IMR-90 (cell line): ENCODE data around the gene OGDHL. TPM values are rescaled to one million over a fixed set of nuclear protein-coding genes. Genes with fewer than 3 reads are reported as not detected.

Experiments used
- ATAC-seq: fragments of 200-7000 bp; cut with Tn5 transposase; 2 replicates; pipeline ENCODE4 v1.9.1; 2020; ENCODE audit warnings: low read depth, mild to moderate bottlenecking, moderate library complexity
- BruUV-seq: library from RNA; stranded (reverse); fragments of 400-500 nt; replicated peaks from 2 replicates; lab custom pipeline; 2021; lab: Mats Ljungman, UMichigan
- CTCF ChIA-PET: fragments of 300-600 bp; formaldehyde crosslinking; extraction: SDS; loops from one replicate; lab custom pipeline; 2021; ENCODE audit warnings: antibody characterized with exemption; lab: Yijun Ruan, JAX
- POLR2A ChIA-PET: fragments of 300-600 bp; sonication (Branson Sonifier 250); formaldehyde crosslinking; loops from one replicate; lab custom pipeline; 2022; ENCODE audit warnings: antibody characterized with exemption; ENCODE audit not compliant: unreplicated experiment; lab: Charles Lee
- DNase-seq: peaks from one replicate; pipeline ENCODE4 v3.0.0; 2013
- H2AFZ ChIP-seq: replicated peaks from 2 replicates; pipeline ENCODE3; 2013; ENCODE audit warnings: low read length, mild to moderate bottlenecking; ENCODE audit not compliant: poor library complexity
- H2AK5ac ChIP-seq: 2 replicates; pipeline ENCODE4 v1.6.1; 2013; ENCODE audit warnings: low read depth, low read length, inconsistent platforms
- H2AK9ac ChIP-seq: replicated peaks from 2 replicates; pipeline ENCODE3; 2013; ENCODE audit warnings: mild to moderate bottlenecking, low read depth, low read length, moderate library complexity; ENCODE audit not compliant: poor library complexity
- H2BK120ac ChIP-seq: 2 replicates; pipeline ENCODE4 v1.6.1; 2013; ENCODE audit warnings: low read depth, low read length, inconsistent platforms
- H2BK15ac ChIP-seq: 3 replicates; pipeline ENCODE4 v1.6.1; 2013; ENCODE audit warnings: low read depth, low read length, inconsistent platforms
- H2BK20ac ChIP-seq: 2 replicates; pipeline ENCODE4 v1.6.1; 2013; ENCODE audit warnings: low read depth, mild to moderate bottlenecking, inconsistent platforms, low read length, moderate library complexity
- H2BK5ac ChIP-seq: 2 replicates; pipeline ENCODE4 v1.6.1; 2013; ENCODE audit warnings: mild to moderate bottlenecking, low read depth, low read length, inconsistent platforms; ENCODE audit not compliant: poor library complexity, severe bottlenecking
- H3K14ac ChIP-seq: replicated peaks from 2 replicates; pipeline ENCODE4 v1.6.1; 2013; ENCODE audit warnings: low read depth, low read length, inconsistent platforms
- H3K18ac ChIP-seq: 2 replicates; pipeline ENCODE4 v1.6.1; 2013; ENCODE audit warnings: low read depth, low read length, control low read depth
- H3K23ac ChIP-seq: 2 replicates; pipeline ENCODE4 v1.6.1; 2013; ENCODE audit warnings: low read depth, low read length, inconsistent platforms
- H3K27ac ChIP-seq: 2 replicates; pipeline ENCODE4 v1.5.1; 2013; ENCODE audit warnings: mild to moderate bottlenecking, control low read depth, low read length; ENCODE audit not compliant: insufficient read depth
- H3K27me3 ChIP-seq: 2 replicates; pipeline ENCODE4 v1.6.1; 2013; ENCODE audit warnings: low read length; ENCODE audit not compliant: control insufficient read depth, insufficient read depth
- H3K36me3 ChIP-seq: 2 replicates; pipeline ENCODE4 v1.6.1; 2013; ENCODE audit warnings: low read length, mixed read lengths; ENCODE audit not compliant: control insufficient read depth, insufficient read depth
- H3K4ac ChIP-seq: 2 replicates; pipeline ENCODE4 v1.6.1; 2013; ENCODE audit warnings: low read depth, low read length, inconsistent platforms
- H3K4me1 ChIP-seq: 2 replicates; pipeline ENCODE4 v1.6.1; 2013; ENCODE audit warnings: low read length, mixed read lengths; ENCODE audit not compliant: control insufficient read depth, insufficient read depth
- H3K4me2 ChIP-seq: 2 replicates; pipeline ENCODE4 v1.6.1; 2013; ENCODE audit warnings: low read depth, mild to moderate bottlenecking, control low read depth, low read length, moderate library complexity
- H3K4me3 ChIP-seq: 2 replicates; pipeline ENCODE4 v1.5.1; 2013; ENCODE audit warnings: low read depth, mild to moderate bottlenecking, control low read depth, low read length, moderate library complexity; ENCODE audit not compliant: insufficient read depth
- H3K56ac ChIP-seq: 2 replicates; pipeline ENCODE4 v1.6.1; 2013; ENCODE audit warnings: low read length, inconsistent platforms; ENCODE audit not compliant: insufficient read depth; ENCODE audit errors: extremely low read depth
- H3K79me1 ChIP-seq, 2 experiments: 2 replicates each; pipeline ENCODE4 v1.6.1; 2013; ENCODE audit warnings: low read length in 2 of 2, inconsistent platforms in 1 of 2, low read depth in 1 of 2
- H3K9ac ChIP-seq: 2 replicates; pipeline ENCODE4 v1.6.1; 2013; ENCODE audit warnings: low read depth, low read length, control low read depth
- H3K9me1 ChIP-seq: 2 replicates; pipeline ENCODE4 v1.6.1; 2013; ENCODE audit warnings: low read length, inconsistent platforms; ENCODE audit not compliant: insufficient read depth
- H3K9me3 ChIP-seq: 2 replicates; pipeline ENCODE4 v1.6.1; 2013; ENCODE audit warnings: low read length; ENCODE audit not compliant: control insufficient read depth, insufficient read depth
- H4K20me1 ChIP-seq: 2 replicates; pipeline ENCODE4 v1.6.1; 2013; ENCODE audit warnings: low read length, inconsistent platforms; ENCODE audit not compliant: insufficient read depth
- H4K5ac ChIP-seq: 2 replicates; pipeline ENCODE4 v1.6.1; 2013; ENCODE audit warnings: mild to moderate bottlenecking, low read depth, low read length, control low read depth
- H4K8ac ChIP-seq, 2 experiments: 2 replicates each; pipeline ENCODE4 v1.6.1; 2013; ENCODE audit warnings: low read depth in 2 of 2, low read length in 2 of 2, control low read depth in 1 of 2, inconsistent platforms in 1 of 2
- H4K91ac ChIP-seq: 2 replicates; pipeline ENCODE4 v1.6.1; 2013; ENCODE audit warnings: low read depth, low read length, inconsistent platforms; ENCODE audit not compliant: insufficient read depth
- BHLHE40 ChIP-seq: fragments of 150-350 bp; IDR thresholded peaks from 2 replicates; pipeline ENCODE4 v1.6.1; 2016; ENCODE audit warnings: mild to moderate bottlenecking, low read depth, low read length
- CEBPB ChIP-seq: IDR thresholded peaks from 2 replicates; pipeline ENCODE4 v1.6.1; 2012; ENCODE audit warnings: low read depth, low read length, improper control_type of control experiment
- CHD1 ChIP-seq: IDR thresholded peaks from 2 replicates; pipeline ENCODE4 v1.6.1; 2012; ENCODE audit warnings: low read depth, low read length, improper control_type of control experiment
- FOS ChIP-seq: fragments of 150-350 bp; IDR thresholded peaks from 2 replicates; pipeline ENCODE4 v1.6.1; 2016; ENCODE audit warnings: low read depth, low read length
- MAFK ChIP-seq: IDR thresholded peaks from 2 replicates; pipeline ENCODE4 v1.6.1; 2012; ENCODE audit warnings: low read depth, low read length, improper control_type of control experiment
- MAZ ChIP-seq: IDR thresholded peaks from 2 replicates; pipeline ENCODE4 v1.6.1; 2012; ENCODE audit warnings: low read depth, mild to moderate bottlenecking, low read length, improper control_type of control experiment, moderate library complexity, borderline replicate concordance
- MXI1 ChIP-seq: IDR thresholded peaks from 2 replicates; pipeline ENCODE4 v1.6.1; 2012; ENCODE audit warnings: low read depth, mild to moderate bottlenecking, low read length, moderate library complexity, borderline replicate concordance
- NFE2L2 ChIP-seq: fragments of 150-350 bp; IDR thresholded peaks from 2 replicates; pipeline ENCODE4 v1.6.1; 2016; ENCODE audit warnings: low read depth, mild to moderate bottlenecking, low read length
- POLR2A ChIP-seq: IDR thresholded peaks from 2 replicates; pipeline ENCODE4 v1.6.1; 2012; ENCODE audit warnings: mild to moderate bottlenecking, low read depth, low read length
- RAD21 ChIP-seq: IDR thresholded peaks from 2 replicates; pipeline ENCODE4 v1.6.1; 2012; ENCODE audit warnings: low read length, improper control_type of control experiment
- RCOR1 ChIP-seq: IDR thresholded peaks from 2 replicates; pipeline ENCODE4 v1.6.1; 2012; ENCODE audit warnings: mild to moderate bottlenecking, low read length, improper control_type of control experiment; ENCODE audit not compliant: insufficient replicate concordance
- RFX5 ChIP-seq: IDR thresholded peaks from 2 replicates; pipeline ENCODE4 v1.8.0; 2012; ENCODE audit warnings: low read depth, mild to moderate bottlenecking, low read length, moderate library complexity
- SMC3 ChIP-seq: fragments of 150-350 bp; IDR thresholded peaks from 2 replicates; pipeline ENCODE4 v1.6.1; 2016; ENCODE audit warnings: low read depth, mild to moderate bottlenecking, antibody characterized with exemption, low read length, moderate library complexity
- dilution Hi-C: fragments of 300-500 bp; cut with HindIII; formaldehyde crosslinking; loops from one replicate; pipeline ENCODE4 v1.14.3; 2018; ENCODE audit warnings: low sequenced_read_pairs; ENCODE audit not compliant: unreplicated experiment
- in situ Hi-C: fragments of 300-500 bp; cut with MboI; formaldehyde crosslinking; loops from 3 replicates; pipeline ENCODE4 v1.14.3; 2019; ENCODE audit warnings: low sequenced_read_pairs, inconsistent platforms, mixed read lengths
- intact Hi-C: fragments of 100-400 bp; cut with micrococcal nuclease; formaldehyde crosslinking; loops from 2 replicates; pipeline ENCODE4 v1.10.0; 2022
- polyA plus RNA-seq, 3 experiments: library from polyadenylated mRNA; depleted of rRNA; stranded (reverse); fragments of >200 nt; gene quantifications; 2 replicates each; pipeline ENCODE4 v1.2.3, GENCODE V29; 2012; ENCODE audit warnings: low replicate concordance in 1 of 3
- total RNA-seq: library from RNA; depleted of rRNA; stranded (reverse); fragments of >200 nt; gene quantifications from 2 replicates; pipeline ENCODE4 v1.2.3, GENCODE V29; 2012
- TF ChIP-seq, protein P1 (sequence below): fragments of 150-350 bp; IDR thresholded peaks from 2 replicates; pipeline ENCODE4 v1.6.1; 2016; ENCODE audit warnings: low read depth, mild to moderate bottlenecking, low read length, moderate library complexity, borderline replicate concordance
- TF ChIP-seq, protein P2 (sequence below): conservative IDR thresholded peaks from 2 replicates; pipeline ENCODE4 v1.5.1; 2012; ENCODE audit warnings: mild to moderate bottlenecking, low read depth, low read length, improper control_type of control experiment
- TF ChIP-seq, protein P3 (sequence below): fragments of 150-350 bp; IDR thresholded peaks from 2 replicates; pipeline ENCODE4 v1.6.1; 2017; ENCODE audit warnings: mild to moderate bottlenecking, antibody characterized with exemption, low read length, low read depth

The OGDHL gene
- total and polyA plus RNA-seq, 2 of the 4 experiments (the other 2 are of a cell fraction), result 0.18 to 0.27 TPM

DNA sequence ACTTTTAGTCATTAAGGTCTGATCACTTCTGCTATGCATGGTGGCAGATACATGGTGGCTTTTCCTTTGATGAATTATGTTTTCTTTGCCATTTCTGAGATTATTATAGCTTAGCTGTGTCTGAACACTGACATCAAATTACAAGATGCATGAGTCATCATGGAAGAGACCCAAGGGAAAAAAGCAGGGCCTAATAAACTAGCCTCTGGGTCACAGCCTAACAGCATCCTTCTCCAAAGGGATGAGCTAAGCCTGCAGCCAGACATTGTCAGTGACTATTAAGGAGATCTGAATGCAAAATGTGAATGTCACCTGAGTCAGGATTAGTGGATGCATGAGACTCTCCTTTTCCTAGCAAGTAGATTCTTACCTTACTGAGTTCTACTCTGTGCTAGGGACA, 19.1 kb upstream of the OGDHL start:
- ATAC-seq (peak; percentile 44; the same call in 1 of the 2 replicates), DNase-seq (peak; percentile 21)
- Histone ChIP-seq H3K18ac (no peak overlapping the region), H2BK5ac (no peak overlapping the region), H4K8ac (no peak overlapping the region), H3K4me2 (no peak overlapping the region), H3K4ac (no peak overlapping the region), H3K9ac (no peak overlapping the region), H3K4me1 (no peaks in the 10 kb centered on the region), H3K27ac (no peak overlapping the region), H3K14ac (no peak overlapping the region), H2BK20ac (no peak overlapping the region), H3K9me1 (no peaks in the 10 kb centered on the region), H3K23ac (no peak overlapping the region), H4K20me1 (no peaks in the 10 kb centered on the region), H2BK15ac (no peak overlapping the region), H4K5ac (no peak overlapping the region), H3K36me3 (no peaks in the 10 kb centered on the region), H3K27me3 (peaks cover 2% of the 10 kb centered on the region; the same call in 1 of the 2 replicates), H2AK5ac (no peak overlapping the region), H3K9me3 (no peaks in the 10 kb centered on the region), H2BK120ac (no peak overlapping the region), H2AFZ (no peak overlapping the region), H4K91ac (no peak overlapping the region), H3K56ac (no peak overlapping the region), H3K4me3 (no peak overlapping the region), H3K79me1 (no peaks in the 10 kb centered on the region), H2AK9ac (no peak overlapping the region)
- POLR2A ChIA-PET, result no interaction called here
- dilution Hi-C loops (no loop called here), intact Hi-C loops (no loop called here), in situ Hi-C loops (no loop called here)
- no TSS peak for BruUV-seq
- CTCF ChIA-PET, result no interaction called here
- no peak for TF ChIP-seq RFX5
- no peak for TF ChIP-seq MAZ
- TF ChIP-seq BHLHE40, result no peak
- TF ChIP-seq NFE2L2, result no peak
- TF ChIP-seq RAD21, result no peak
- TF ChIP-seq, protein P1, sequence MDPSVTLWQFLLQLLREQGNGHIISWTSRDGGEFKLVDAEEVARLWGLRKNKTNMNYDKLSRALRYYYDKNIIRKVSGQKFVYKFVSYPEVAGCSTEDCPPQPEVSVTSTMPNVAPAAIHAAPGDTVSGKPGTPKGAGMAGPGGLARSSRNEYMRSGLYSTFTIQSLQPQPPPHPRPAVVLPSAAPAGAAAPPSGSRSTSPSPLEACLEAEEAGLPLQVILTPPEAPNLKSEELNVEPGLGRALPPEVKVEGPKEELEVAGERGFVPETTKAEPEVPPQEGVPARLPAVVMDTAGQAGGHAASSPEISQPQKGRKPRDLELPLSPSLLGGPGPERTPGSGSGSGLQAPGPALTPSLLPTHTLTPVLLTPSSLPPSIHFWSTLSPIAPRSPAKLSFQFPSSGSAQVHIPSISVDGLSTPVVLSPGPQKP, result no peak
- no peak for TF ChIP-seq FOS
- TF ChIP-seq, protein P2, sequence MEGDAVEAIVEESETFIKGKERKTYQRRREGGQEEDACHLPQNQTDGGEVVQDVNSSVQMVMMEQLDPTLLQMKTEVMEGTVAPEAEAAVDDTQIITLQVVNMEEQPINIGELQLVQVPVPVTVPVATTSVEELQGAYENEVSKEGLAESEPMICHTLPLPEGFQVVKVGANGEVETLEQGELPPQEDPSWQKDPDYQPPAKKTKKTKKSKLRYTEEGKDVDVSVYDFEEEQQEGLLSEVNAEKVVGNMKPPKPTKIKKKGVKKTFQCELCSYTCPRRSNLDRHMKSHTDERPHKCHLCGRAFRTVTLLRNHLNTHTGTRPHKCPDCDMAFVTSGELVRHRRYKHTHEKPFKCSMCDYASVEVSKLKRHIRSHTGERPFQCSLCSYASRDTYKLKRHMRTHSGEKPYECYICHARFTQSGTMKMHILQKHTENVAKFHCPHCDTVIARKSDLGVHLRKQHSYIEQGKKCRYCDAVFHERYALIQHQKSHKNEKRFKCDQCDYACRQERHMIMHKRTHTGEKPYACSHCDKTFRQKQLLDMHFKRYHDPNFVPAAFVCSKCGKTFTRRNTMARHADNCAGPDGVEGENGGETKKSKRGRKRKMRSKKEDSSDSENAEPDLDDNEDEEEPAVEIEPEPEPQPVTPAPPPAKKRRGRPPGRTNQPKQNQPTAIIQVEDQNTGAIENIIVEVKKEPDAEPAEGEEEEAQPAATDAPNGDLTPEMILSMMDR, result no peak
- no peak for TF ChIP-seq RCOR1
- TF ChIP-seq, protein P3, sequence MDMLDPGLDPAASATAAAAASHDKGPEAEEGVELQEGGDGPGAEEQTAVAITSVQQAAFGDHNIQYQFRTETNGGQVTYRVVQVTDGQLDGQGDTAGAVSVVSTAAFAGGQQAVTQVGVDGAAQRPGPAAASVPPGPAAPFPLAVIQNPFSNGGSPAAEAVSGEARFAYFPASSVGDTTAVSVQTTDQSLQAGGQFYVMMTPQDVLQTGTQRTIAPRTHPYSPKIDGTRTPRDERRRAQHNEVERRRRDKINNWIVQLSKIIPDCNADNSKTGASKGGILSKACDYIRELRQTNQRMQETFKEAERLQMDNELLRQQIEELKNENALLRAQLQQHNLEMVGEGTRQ, result no peak
- TF ChIP-seq CHD1, result no peak
- TF ChIP-seq MAFK, result no peak
- TF ChIP-seq SMC3, result no peak
- no peak for TF ChIP-seq CEBPB
- no peak for TF ChIP-seq MXI1
- TF ChIP-seq POLR2A, result no peak
